GM19035 (cell line): Measurements from ENCODE around the gene PGP.

ENCODE experiments used
- ATAC-seq: cut with Tn5 transposase; IDR thresholded peaks from one replicate; pipeline ENCODE4 v1.9.1; 2021; ENCODE audit not compliant: unreplicated experiment

Gene PGP

GRCh38 chr16:2237493-2238149 lies 23.0 kb upstream of the PGP start:
- ATAC-seq: no peak

GRCh38 chr16:2237102-2237482 lies 22.5 kb upstream of the PGP start:
- ATAC-seq: no peak

GRCh38 chr16:2236337-2237101 lies 21.9 kb upstream of the PGP start, which contains the start of gene DNASE1L2:
Gene DNASE1L2 (plus strand): TSS chr16:2236444. CDS start chr16:2236817, 373 bp downstream.
- ATAC-seq: no peak

- ATAC-seq: no peak
These were observed 21.2 kb upstream of the PGP start for GRCh38 chr16:2235695-2236336.

DNA sequence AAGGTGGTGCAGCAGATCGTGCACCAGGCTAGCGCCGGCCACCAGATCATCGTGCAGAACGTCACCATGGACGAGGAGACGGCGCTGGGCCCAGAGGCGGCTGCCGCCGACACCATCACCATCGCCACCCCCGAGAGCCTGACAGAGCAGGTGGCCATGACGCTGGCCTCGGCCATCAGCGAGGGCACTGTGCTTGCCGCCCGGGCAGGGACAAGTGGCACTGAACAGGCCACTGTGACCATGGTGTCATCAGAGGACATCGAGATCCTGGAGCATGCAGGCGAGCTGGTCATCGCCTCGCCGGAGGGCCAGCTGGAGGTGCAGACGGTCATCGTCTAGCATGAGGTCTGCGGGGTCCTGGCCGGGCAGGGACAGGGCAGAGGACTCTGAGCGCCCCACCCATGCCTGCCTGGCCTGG lies 20.6 kb upstream of the PGP start:
- ATAC-seq: no peak

- no peak for ATAC-seq
These were observed 20.2 kb upstream of the PGP start for GRCh38 chr16:2234813-2235170.

DNA sequence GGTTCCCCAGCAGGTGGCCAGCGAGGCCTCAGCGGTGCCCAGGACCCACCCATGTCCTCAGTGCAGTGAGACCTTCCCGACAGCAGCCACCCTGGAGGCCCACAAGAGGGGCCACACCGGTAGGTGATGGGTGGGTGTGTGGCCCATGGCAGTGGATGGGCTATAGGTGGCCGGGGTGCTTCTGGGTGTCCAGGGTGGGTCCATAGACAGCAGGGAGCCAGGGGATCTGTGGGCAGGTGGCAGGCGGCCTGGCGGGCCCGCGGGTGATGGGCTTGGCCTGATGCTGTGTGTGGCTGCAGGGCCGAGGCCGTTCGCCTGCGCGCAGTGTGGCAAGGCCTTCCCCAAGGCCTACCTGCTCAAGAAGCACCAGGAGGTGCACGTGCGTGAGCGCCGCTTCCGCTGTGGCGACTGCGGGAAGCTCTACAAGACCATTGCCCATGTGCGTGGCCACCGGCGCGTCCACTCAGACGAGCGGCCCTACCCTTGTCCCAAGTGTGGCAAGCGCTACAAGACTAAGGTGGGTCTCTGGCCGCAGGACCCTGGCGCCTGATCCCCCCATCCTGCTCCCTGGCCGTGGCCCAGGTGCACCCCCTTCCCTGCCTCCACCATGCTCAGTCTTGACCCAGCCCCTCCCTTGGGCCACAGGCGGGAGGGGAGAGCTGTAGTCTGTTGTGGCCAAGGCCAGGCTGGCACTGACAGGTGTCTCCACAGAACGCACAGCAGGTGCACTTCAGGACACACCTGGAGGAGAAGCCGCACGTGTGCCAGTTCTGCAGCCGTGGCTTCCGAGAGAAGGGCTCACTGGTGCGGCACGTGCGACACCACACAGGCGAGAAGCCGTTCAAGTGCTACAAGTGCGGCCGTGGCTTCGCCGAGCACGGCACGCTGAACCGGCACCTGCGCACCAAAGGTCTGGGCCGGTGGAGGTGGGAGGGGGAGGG lies 19.5 kb upstream of the PGP start:
- no peak for ATAC-seq

- ATAC-seq: no peak
These were observed 18.6 kb upstream of the PGP start for GRCh38 chr16:2233046-2233775.

- ATAC-seq: no peak
These were observed 17.7 kb upstream of the PGP start for GRCh38 chr16:2232094-2232990.

- no peak for ATAC-seq
These were observed 16.6 kb upstream of the PGP start for GRCh38 chr16:2231016-2231931.

GRCh38 chr16:2230376-2230775 lies 15.7 kb upstream of the PGP start:
- ATAC-seq: no peak

- ATAC-seq: no peak
These were observed 15.1 kb upstream of the PGP start for GRCh38 chr16:2229632-2230250.

GRCh38 chr16:2229091-2229490 lies 14.5 kb upstream of the PGP start:
- ATAC-seq: no peak

GRCh38 chr16:2228161-2228824 lies 13.7 kb upstream of the PGP start:
- no peak for ATAC-seq

- ATAC-seq: no peak
These were observed 12.3 kb upstream of the PGP start for GRCh38 chr16:2226918-2227317.

DNA sequence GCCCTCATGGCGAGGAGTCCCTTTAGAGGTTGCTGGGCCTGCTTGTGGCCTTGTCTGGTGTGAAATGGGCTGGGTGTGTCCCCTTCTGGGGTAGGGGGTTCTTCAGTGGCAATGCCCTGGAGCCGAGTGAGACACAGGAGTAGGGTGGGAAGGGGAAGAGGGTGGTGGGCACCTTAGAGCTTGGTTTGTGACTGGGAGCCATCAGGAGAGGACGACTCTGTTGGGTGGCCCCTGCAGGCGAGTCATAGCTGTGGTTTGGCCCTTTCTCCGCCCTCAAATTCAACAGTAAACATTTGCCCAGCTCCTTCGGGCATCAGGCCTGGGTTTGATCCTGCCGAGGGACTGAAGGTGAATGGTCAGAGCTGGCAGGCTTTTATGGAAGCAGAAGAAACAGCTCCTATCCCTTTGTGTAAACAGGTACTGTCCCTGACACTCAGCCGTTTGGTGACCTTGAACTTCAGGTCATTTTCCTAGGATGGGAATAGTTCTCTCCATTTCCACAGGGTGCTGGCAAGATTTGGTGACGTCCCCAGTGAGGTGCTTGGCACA lies 11.7 kb upstream of the PGP start:
- ATAC-seq: no peak

DNA sequence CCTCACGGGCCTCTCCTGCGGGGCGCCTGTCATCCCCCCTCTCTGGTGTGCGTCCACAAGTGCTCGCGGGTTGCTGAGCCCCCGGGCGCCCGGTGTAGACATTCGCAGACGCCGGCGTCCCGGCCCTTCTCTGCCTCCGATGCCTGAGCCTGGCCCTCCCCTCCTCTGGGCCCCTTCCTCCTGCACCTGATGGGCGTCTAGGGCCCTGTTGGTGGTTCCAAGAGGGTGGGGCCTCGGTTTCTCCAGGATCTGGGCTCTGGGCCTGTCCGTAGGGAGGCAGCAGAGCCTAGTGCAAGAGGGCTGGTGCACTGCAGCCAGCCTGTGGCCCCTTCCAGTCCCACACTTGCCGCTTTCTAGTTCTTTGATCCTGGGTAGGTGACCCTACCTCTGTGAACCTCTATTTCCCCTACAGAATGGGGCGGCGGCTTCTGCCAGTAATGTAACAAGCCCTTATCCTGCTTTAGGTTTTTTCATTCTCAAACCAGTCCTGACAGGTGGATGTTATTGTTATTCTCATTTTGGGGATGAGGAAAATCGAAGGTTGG lies 9.4 kb upstream of the PGP start:
- ATAC-seq: peak; percentile 16
